ENCODE measurements around the gene DYNLT4. TPM values are rescaled to one million over a fixed set of nuclear protein-coding genes. Genes with fewer than 3 reads are reported as not detected.
A peak's percentile ranks its signal among the peaks of the same experiment; 100 is the strongest.

The DYNLT4 gene
- total and polyA plus RNA-seq, 2 of the 13 experiments (the other 11 are each of a cell fraction or from before 2014, with no cell fraction given) = 0.77 TPM; not detected in 1

DNA sequence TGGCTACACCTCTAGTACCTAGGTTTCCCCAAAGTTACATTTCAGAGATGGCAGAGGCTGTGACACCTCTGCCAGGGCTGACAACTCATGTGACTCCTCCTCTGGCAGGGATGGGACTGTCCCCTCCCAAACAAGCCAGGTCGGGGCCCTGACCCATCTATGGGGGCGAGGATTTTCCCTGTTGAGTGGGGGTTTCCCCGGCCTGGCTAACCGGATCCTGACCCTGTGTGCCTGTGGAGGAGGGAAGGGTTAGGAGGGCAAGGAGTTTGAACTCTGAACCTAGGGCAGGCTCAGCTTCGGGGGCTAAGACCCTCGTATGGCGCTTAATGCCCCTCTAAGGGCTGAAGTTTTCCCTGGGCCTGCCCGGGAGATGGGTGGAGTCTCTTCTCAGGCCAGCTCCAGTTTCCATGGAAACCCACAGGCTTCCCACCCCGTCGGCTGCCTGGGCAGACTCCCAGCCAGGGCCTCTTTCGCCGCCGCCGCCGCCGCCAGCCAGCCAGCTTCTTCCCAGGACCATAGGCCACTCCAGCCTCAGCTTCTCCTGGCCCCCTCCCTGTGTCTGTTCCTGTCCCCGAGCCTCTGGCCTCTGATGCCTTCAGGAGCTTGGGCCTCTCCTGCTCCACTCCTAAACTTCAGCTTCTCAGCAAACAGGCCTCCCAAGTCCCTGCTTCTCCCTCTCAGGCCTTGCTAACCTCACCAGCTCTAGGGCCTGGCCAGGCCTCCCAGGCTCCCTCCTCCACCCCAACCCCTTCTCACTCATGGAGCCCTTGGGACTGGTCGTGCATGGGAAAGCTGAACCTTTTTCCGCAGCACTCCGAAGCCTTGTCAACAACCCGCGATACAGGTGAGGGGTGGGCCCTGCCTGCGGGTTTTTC, 1.1 kb upstream of the DYNLT4 start, which contains the start of gene BTBD19 (continued):
- TF ChIP-seq ZNF350 (CRISPR knock-in tag; IDR thresholded peaks at IDR 0.05; ENCODE audit: borderline replicate concordance, low read depth) (no peak), ZNF775 (CRISPR knock-in tag; IDR thresholded peaks at IDR 0.05; ENCODE audit: borderline replicate concordance) (peak; percentile 87; the same call in 1 of the 2 replicates), TBX2 (CRISPR knock-in tag; IDR thresholded peaks at IDR 0.05; ENCODE audit: borderline replicate concordance) (no peak; the same call in 1 of the 2 replicates), AGO2 (optimal IDR thresholded peaks at IDR 0.05; ENCODE audit: low read depth, low read length) (peak; percentile 79), RBAK (CRISPR knock-in tag; IDR thresholded peaks at IDR 0.05) (no peak), MED1 (CRISPR knock-in tag; IDR thresholded peaks at IDR 0.05) (peak; percentile 63), ZNF160 (CRISPR knock-in tag; IDR thresholded peaks at IDR 0.05) (0 out of 2 replicates have a peak, but pooled peaks have one; percentile 19), ZBTB7B (CRISPR knock-in tag; IDR thresholded peaks at IDR 0.05) (peak; percentile 94), JUND (CRISPR knock-in tag; IDR thresholded peaks at IDR 0.05) (0 out of 2 replicates have a peak, but pooled peaks have one; percentile 3), ZNF781 (CRISPR knock-in tag; IDR thresholded peaks at IDR 0.05; ENCODE audit: borderline replicate concordance, not compliant biosample characterization) (no peak)
- TF ChIP-seq, protein P1, sequence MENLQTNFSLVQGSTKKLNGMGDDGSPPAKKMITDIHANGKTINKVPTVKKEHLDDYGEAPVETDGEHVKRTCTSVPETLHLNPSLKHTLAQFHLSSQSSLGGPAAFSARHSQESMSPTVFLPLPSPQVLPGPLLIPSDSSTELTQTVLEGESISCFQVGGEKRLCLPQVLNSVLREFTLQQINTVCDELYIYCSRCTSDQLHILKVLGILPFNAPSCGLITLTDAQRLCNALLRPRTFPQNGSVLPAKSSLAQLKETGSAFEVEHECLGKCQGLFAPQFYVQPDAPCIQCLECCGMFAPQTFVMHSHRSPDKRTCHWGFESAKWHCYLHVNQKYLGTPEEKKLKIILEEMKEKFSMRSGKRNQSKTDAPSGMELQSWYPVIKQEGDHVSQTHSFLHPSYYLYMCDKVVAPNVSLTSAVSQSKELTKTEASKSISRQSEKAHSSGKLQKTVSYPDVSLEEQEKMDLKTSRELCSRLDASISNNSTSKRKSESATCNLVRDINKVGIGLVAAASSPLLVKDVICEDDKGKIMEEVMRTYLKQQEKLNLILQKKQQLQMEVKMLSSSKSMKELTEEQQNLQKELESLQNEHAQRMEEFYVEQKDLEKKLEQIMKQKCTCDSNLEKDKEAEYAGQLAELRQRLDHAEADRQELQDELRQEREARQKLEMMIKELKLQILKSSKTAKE (CRISPR knock-in tag; IDR thresholded peaks at IDR 0.05; ENCODE audit: borderline replicate concordance) = peak; percentile 57
- TF ChIP-seq, protein P2, sequence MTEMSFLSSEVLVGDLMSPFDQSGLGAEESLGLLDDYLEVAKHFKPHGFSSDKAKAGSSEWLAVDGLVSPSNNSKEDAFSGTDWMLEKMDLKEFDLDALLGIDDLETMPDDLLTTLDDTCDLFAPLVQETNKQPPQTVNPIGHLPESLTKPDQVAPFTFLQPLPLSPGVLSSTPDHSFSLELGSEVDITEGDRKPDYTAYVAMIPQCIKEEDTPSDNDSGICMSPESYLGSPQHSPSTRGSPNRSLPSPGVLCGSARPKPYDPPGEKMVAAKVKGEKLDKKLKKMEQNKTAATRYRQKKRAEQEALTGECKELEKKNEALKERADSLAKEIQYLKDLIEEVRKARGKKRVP (CRISPR knock-in tag; IDR thresholded peaks at IDR 0.05) = no peak
- TF ChIP-seq, protein P3, sequence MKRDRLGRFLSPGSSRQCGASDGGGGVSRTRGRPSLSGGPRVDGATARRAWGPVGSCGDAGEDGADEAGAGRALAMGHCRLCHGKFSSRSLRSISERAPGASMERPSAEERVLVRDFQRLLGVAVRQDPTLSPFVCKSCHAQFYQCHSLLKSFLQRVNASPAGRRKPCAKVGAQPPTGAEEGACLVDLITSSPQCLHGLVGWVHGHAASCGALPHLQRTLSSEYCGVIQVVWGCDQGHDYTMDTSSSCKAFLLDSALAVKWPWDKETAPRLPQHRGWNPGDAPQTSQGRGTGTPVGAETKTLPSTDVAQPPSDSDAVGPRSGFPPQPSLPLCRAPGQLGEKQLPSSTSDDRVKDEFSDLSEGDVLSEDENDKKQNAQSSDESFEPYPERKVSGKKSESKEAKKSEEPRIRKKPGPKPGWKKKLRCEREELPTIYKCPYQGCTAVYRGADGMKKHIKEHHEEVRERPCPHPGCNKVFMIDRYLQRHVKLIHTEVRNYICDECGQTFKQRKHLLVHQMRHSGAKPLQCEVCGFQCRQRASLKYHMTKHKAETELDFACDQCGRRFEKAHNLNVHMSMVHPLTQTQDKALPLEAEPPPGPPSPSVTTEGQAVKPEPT (CRISPR knock-in tag; IDR thresholded peaks at IDR 0.05; ENCODE audit: low read depth) = 0 out of 2 replicates have a peak, but pooled peaks have one; percentile 36
- TF ChIP-seq, protein P4, sequence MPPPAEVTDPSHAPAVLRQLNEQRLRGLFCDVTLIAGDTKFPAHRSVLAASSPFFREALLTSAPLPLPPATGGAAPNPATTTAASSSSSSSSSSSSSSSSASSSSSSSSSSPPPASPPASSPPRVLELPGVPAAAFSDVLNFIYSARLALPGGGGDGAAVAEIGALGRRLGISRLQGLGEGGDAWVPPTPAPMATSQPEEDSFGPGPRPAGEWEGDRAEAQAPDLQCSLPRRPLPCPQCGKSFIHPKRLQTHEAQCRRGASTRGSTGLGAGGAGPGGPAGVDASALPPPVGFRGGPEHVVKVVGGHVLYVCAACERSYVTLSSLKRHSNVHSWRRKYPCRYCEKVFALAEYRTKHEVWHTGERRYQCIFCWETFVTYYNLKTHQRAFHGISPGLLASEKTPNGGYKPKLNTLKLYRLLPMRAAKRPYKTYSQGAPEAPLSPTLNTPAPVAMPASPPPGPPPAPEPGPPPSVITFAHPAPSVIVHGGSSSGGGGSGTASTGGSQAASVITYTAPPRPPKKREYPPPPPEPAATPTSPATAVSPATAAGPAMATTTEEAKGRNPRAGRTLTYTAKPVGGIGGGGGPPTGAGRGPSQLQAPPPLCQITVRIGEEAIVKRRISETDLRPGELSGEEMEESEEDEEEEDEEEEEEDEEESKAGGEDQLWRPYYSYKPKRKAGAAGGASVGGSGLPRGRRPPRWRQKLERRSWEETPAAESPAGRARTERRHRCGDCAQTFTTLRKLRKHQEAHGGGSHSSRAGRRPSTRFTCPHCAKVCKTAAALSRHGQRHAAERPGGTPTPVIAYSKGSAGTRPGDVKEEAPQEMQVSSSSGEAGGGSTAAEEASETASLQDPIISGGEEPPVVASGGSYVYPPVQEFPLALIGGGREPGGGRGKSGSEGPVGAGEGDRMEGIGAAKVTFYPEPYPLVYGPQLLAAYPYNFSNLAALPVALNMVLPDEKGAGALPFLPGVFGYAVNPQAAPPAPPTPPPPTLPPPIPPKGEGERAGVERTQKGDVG (CRISPR knock-in tag; IDR thresholded peaks at IDR 0.05; ENCODE audit: borderline replicate concordance) = no peak
- TF ChIP-seq, protein P5, sequence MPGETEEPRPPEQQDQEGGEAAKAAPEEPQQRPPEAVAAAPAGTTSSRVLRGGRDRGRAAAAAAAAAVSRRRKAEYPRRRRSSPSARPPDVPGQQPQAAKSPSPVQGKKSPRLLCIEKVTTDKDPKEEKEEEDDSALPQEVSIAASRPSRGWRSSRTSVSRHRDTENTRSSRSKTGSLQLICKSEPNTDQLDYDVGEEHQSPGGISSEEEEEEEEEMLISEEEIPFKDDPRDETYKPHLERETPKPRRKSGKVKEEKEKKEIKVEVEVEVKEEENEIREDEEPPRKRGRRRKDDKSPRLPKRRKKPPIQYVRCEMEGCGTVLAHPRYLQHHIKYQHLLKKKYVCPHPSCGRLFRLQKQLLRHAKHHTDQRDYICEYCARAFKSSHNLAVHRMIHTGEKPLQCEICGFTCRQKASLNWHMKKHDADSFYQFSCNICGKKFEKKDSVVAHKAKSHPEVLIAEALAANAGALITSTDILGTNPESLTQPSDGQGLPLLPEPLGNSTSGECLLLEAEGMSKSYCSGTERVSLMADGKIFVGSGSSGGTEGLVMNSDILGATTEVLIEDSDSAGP (CRISPR knock-in tag; IDR thresholded peaks at IDR 0.05; ENCODE audit: borderline replicate concordance) = peak; percentile 74; the same call in 1 of the 2 replicates
- TF ChIP-seq, protein P6, sequence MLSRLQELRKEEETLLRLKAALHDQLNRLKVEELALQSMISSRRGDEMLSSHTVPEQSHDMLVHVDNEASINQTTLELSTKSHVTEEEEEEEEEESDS (CRISPR knock-in tag; IDR thresholded peaks at IDR 0.05; ENCODE audit: borderline replicate concordance) = 0 out of 2 replicates have a peak, but pooled peaks have one; percentile 57
